ENCODE data around the gene ADSS1. TPM values are rescaled to one million over a fixed set of nuclear protein-coding genes. Genes with fewer than 3 reads are reported as not detected.

The ADSS1 gene
- total RNA-seq, result 49.3 TPM

GRCh38 chr14:104723651-104724406 is at the start of gene ADSS1:
ADSS1 (plus strand) TSS chr14:104724229; CDS start chr14:104724271, 42 bp downstream.
- peak; percentile 69 for DNase-seq (ENCODE audit: low spot score)

GRCh38 chr14:104675447-104675846 is 48.6 kb upstream of the ADSS1 start:
- no peak for DNase-seq (ENCODE audit: low spot score)

GRCh38 chr14:104676130-104676693 is 47.8 kb upstream of the ADSS1 start:
- no peak for DNase-seq (ENCODE audit: low spot score)

GRCh38 chr14:104676694-104677511 is 47.1 kb upstream of the ADSS1 start:
- DNase-seq (ENCODE audit: low spot score), result no peak

GRCh38 chr14:104677512-104678332 is 46.3 kb upstream of the ADSS1 start:
- peak; percentile 74 for DNase-seq (ENCODE audit: low spot score)

GRCh38 chr14:104678346-104678745 is 45.7 kb upstream of the ADSS1 start:
- no peak for DNase-seq (ENCODE audit: low spot score)

- no peak for DNase-seq (ENCODE audit: low spot score)
Observed at GRCh38 chr14:104678901-104679705, 44.9 kb upstream of the ADSS1 start.

GRCh38 chr14:104680056-104680805 is 43.8 kb upstream of the ADSS1 start:
- DNase-seq (ENCODE audit: low spot score), result peak; percentile 62

GRCh38 chr14:104680806-104681688 is 43.0 kb upstream of the ADSS1 start:
- peak; percentile 90 for DNase-seq (ENCODE audit: low spot score)

- DNase-seq (ENCODE audit: low spot score), result peak; percentile 91
Observed at GRCh38 chr14:104681689-104682074, 42.3 kb upstream of the ADSS1 start.

- no peak for DNase-seq (ENCODE audit: low spot score)
Observed at GRCh38 chr14:104682107-104682593, 41.9 kb upstream of the ADSS1 start.

GRCh38 chr14:104683653-104684448 is 40.2 kb upstream of the ADSS1 start:
- DNase-seq (ENCODE audit: low spot score), result no peak

- DNase-seq (ENCODE audit: low spot score), result no peak
Observed at GRCh38 chr14:104684449-104684821, 39.6 kb upstream of the ADSS1 start.

- no peak for DNase-seq (ENCODE audit: low spot score)
Observed at GRCh38 chr14:104685216-104685997, 38.6 kb upstream of the ADSS1 start.

GRCh38 chr14:104685998-104686610 is 37.9 kb upstream of the ADSS1 start:
- no peak for DNase-seq (ENCODE audit: low spot score)

GRCh38 chr14:104686624-104687517 is 37.2 kb upstream of the ADSS1 start:
- DNase-seq (ENCODE audit: low spot score), result peak; percentile 72
